H54 (cell line): ENCODE measurements around the gene IRF8.
"Not testable (repeated sequence)": the region's sequence is repeated elsewhere in the genome, so short reads cannot be mapped to it uniquely, and the experiment has no call there.

Experiments used
- DNase-seq: peaks from one replicate; pipeline ENCODE4 v3.0.0; 2011; ENCODE audit warnings: low spot score, mixed read lengths; ENCODE audit not compliant: insufficient read length
- FAIRE-seq: peaks from 3 replicates; lab custom pipeline; 2011; peaks lifted over from hg19 to GRCh38; lab: Jason Lieb, UNC
- POLR2A ChIP-seq: IDR thresholded peaks from 2 replicates; pipeline ENCODE4 v1.6.1; 2011; ENCODE audit warnings: low read depth, mild to moderate bottlenecking, low read length

Gene IRF8

DNA sequence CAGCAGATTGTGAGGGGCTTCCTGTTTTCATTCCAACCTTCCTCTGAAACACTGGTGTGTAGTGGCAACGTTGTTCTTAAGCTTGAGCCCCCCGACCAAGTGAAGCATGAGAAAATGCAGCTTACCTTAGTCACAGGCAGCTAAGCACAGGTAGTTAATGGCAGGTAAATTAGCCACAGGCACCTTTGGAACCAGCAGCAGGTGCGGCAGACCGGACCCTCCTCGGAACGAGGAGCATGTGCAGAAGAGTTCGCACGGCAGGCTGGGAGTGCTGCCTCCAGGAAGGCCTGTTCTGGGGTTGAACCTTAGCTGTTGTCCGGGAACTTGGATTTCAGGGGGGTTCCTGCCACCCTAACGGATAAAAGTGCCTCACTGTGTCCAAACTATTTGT is 7.2 kb upstream of the IRF8 start:
- FAIRE-seq, result no peak

DNA sequence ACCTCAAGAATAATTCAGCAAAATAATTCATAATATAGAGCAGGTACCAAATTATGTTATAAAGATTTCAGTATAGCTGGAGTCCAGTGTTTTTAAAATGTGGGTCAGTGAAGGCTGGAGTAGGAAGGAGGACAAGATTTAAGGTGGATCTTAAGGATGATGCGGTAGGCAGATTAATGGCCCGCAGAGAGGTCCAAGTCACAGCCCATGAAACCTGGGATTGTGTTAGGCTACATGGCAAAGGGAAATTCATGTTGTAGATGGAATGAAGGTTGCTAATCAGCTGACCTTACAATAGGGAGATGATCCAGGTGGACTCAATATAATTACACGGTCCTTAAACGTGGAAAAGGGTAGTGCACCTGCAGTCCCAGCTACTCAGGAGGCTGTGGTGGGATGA is 6.2 kb upstream of the IRF8 start:
- TF ChIP-seq POLR2A, result no peak
- DNase-seq (no peak), FAIRE-seq (no peak)

More for the DNA sequence above, 7.2 kb upstream of the IRF8 start:
- DNase-seq, result no peak
- TF ChIP-seq POLR2A, result no peak

DNA sequence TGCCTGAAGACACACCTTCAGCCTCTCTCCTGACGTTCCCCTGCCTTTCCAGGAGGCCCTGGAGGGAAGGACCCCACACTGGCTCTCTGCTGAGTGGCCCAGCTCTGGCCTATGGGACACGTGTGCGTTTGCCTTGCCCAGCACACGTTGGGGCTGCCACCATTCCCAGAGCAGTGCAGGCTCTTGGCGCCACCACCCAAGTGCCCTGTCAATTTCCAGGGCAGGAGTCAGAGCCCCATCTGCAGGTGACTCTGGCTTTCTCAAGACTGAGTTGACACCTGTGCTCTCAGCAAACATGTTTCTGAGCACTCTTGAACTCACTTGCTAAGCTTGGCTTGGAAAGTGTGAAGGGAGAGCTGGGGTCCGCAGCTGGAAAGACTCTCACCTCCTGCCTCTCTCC is 4.7 kb upstream of the IRF8 start:
- FAIRE-seq, result no peak
- no peak for DNase-seq
- no peak for TF ChIP-seq POLR2A

DNA sequence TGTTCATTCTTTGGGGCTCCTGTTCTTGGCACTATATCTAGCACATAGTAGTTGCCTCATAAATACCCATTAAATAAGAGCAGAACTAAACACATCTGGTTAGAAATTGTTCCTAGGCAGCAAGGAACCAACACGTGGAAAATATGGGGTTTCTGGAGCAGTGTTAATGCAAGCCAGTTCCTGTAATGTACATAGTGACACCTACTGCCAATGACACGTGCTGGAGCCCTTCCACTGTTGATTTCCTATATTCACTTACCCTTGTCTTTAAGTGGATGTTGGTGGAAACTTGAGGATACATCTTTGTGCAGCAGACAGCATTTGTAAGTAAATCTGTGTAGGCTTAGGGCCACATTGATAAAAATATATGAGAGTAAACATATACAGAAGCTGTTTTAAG is 1.6 kb upstream of the IRF8 start:
- no peak for FAIRE-seq
- TF ChIP-seq POLR2A, result no peak
- no peak for DNase-seq

DNA sequence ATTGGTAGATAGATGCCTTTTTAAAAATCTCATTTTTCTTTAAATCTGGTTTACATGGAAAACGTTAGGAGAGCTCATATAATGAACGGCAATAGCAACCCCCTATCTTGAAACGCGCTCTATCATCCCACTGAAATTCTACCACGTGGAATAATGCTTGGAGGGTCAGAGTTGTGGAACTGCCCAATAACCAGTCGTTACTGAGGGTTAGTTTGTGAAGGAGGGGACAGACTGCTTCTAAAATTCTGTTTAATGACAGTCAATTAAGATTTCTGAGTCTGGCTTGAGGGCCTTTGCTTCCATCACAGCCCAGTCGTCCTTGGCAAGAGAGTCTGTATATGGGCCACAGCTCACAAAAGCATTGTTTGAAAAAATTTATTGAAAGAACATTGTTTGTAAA is 482 bp downstream of the IRF8 start:
- TF ChIP-seq POLR2A, result no peak
- no peak for DNase-seq
- no peak for FAIRE-seq

DNA sequence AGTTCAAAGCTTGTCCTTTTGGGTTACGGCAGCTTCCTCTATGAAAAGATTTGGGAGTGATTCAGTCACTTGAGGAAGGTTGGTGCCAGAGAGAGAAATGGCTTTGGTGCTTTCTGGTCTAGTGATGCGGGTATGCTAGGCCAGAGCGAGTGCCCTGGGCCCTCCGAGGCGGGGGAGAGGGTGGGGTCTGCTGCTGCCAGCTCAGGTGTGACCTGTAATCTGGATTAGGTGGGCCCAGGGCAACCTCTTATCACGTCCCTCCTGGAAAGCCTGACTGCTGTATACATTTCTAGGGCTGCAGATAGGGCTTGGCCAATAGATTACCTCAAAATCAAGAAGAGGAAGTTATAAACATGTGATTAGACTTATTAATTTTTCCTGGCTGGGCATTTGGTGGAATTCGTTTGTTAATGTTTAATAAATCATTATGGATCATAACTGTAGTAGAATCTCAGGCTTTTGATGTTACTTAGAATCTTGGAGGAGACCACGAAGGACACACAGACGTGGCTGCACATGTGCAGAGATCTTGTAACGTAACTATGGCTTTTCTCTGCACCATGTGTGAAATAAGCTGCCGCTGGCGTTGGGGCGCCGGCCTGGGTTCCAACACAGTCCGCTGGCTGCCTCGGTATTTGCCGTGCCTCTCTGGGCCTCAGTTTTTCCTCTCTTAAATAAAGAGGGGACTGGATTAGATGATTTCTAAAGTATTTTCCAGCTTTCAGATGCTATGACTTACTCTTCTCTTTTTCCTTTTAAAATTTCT is 1.2 kb downstream of the IRF8 start:
- FAIRE-seq (no peak), DNase-seq (no peak)
- TF ChIP-seq POLR2A, result no peak

DNA sequence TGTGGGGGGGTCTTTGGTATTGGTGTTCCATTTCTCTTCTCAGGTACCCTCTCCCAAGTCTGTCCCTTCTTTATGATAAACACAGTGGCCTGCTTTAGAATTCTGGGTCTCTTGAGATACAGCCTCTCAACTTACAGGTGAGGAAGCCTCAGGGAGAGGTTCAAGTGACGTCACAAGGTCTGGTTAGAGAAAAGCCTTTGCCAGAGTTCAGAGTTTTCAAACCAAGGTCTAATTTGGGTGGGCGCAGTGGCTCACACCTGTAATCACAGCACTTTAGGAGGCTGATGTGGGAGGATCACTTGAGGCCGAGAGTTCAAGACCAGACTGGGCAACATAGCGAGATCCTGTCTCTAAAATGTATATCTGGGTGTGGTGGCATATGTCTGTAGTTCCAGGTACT is 2.1 kb downstream of the IRF8 start:
- no peak for TF ChIP-seq POLR2A
- FAIRE-seq, result no peak
- DNase-seq, result no peak

DNA sequence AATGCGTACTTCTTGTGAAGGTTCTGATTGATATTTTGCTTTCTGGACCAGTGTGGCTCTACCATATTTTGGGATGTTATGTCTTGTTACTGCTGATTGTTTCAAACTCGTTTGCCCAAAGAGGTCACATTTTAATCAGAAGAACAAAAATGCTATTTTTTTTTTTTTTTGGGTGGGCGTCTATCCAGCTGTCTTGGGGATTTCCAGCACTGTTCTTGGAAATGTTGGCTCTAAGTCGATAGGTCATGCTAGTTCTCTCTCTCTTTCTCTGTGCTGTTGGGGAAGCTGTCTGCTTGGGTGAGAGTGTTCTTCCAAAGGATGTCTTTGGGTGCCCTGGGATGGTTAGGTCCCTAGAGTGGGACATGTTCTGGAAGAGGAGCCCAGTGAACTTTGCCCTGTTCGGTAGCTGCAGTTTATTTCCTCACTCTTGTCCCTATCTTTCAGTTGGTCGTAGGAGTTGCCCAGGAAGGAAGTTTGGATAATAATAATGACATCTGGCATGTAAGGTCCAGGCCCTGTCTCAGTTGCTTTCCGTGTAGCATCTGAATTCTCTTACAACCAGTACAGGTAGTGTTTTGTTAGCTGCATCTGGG is 2.9 kb downstream of the IRF8 start:
- no peak for TF ChIP-seq POLR2A
- DNase-seq, result no peak
- FAIRE-seq, result no peak

DNA sequence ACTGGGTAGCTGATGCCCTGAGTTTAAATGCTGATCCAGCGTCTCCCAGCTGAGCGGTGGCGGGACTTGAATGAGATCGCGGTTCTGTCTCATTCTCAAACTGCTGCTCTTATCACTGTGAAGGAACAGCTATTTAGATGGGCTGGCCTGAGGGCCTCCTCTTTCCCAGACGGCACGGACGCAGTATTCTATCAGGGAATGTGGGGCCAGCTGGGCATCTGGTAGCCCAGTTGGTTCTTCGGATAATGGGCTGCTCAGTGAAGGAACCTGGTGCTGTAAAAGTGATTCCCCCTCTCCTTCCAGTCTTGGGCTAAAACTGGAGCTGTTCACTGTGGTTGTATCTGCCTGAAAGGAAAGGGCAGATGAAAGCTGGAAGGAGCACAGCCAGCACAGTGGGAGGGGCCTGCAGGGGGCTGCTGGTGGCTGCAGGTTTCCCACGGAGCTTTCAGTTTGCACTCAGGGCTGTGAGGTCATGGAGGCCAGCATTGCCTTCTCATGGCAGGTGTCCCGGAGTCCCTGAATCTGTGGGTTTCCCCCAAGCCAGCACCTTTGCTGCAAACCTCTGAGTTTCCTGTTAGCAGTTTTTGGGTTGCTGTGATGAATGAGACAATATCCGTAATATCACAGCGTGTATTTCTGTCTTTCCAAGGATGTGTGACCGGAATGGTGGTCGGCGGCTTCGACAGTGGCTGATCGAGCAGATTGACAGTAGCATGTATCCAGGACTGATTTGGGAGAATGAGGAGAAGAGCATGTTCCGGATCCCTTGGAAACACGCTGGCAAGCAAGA is 3.6 kb downstream of the IRF8 start:
- no peak for TF ChIP-seq POLR2A
- FAIRE-seq (no peak), DNase-seq (no peak)

DNA sequence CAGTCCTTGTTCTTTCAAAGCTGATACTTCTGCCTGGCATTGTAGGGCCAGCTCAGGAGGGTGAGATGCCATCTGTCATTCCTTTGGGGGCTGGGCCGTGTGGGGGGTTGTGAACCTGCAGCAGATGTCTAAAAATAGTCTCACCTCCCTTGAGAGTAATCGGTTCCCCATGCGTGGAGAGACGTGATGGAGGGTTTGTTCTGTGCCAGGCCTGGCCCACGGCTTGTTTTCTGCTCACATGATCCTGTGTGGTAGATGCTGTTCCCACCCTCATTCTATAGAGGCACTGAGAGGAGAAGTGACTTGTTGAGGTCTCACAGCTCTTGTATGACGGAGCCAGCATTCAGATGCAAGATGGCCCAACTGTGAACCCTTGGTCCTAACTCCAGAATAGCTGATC is 4.6 kb downstream of the IRF8 start:
- no peak for DNase-seq
- no peak for TF ChIP-seq POLR2A
- FAIRE-seq, result no peak

DNA sequence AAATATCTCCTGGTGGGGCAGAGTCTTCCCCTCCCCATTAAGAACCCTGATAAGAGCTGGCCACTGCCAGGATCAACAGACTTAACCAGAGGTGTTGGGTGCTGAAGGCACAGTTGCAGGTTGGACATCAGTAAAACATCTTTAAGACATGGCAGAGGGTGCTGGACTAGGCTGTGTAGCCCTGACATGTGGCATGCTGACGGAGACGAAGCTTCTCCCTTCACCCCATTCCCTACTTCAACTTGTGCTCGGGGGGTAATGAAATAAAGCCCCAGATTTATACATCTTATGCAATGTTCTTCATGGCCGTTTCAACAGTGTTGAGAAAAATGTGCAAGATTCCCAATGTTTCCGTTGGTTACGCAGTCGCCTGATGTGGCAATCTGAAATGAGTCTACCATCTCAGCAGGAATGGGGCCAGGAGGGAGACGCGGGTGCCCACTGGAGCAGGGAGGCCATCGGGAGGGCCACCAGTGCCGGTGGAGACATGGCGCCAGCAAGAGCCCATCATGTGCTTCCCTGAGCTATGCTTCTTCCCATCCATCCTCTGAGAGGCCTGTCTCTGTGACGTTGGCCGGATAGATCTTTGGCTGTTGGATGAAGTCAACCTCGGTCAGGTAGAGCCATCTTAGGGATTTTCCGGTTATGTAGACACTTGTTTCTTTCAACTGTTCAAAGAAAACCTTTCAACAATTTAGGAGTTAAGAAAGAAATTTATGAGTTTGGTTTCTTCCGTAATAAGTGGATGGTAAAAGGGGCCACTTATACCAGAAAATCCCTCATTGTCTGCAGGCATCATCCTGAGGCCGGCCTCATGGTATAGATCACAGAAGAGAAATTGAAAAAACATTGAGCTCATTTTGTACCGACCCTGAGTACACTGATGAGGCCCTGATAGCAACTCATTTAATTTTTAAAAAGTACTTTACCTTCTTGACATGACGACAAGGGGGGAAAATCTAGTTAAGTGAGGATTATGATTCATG is 6.4 kb downstream of the IRF8 start:
- DNase-seq (no peak), FAIRE-seq (no peak)
- TF ChIP-seq POLR2A, result no peak

DNA sequence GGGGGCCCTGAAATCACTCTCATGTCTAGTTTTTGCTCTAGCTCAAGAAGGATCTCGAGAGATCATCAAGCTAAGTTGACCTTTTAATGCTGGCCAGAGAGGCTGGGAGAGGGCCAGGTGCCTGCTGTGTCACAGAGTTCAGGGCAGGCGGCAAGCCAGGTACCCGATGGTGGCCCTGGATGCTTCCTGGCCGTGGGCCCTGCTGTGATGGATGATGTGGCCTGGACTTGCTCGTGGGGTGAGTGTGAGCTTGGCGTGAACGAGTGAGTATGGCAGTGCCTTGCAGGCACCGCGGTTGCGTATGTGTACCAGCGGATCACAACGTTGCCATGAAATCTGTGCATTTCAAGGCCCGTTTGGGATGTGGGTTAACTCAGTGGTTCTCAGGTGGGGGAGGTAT is 7.4 kb downstream of the IRF8 start:
- no peak for TF ChIP-seq POLR2A
- FAIRE-seq (no peak), DNase-seq (no peak)

DNA sequence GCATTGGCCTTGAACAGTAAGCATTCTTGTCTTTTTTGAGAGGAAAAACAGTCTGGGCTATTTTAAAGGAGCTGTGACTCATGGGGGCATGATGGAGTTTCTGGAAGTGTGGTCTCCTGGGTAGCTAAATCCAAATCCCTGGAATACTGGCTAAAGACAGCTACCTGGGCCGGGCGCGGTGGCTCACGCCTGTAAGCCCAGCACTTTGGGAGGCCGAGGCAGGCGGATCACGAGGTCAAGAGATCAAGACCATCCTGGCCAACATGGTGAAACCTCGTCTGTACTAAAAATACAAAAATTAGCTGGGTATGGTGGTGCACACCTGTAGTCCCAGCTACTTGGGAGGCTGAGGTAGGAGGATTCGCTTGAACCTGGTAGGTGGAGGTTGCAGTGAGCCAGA is 8.3 kb downstream of the IRF8 start:
- FAIRE-seq, result not testable (repeated sequence)

More for the DNA sequence above, 8.3 kb downstream of the IRF8 start:
- DNase-seq, result not testable (repeated sequence)
